GM12873 (cell line): ENCODE results near the gene LRRC7.

Experiments
- TF ChIP-seq, protein P1 (sequence below): IDR thresholded peaks from 2 replicates; pipeline ENCODE4 v1.5.1; 2012; ENCODE audit warnings: low read depth, mild to moderate bottlenecking, moderate library complexity, low read length, control low read depth; ENCODE audit not compliant: insufficient read depth; ENCODE audit errors: missing control alignments

LRRC7 gene

GRCh38 chr1:69587391-69587790 lies 19.7 kb downstream of the LRRC7 start:
- TF ChIP-seq, protein P1, sequence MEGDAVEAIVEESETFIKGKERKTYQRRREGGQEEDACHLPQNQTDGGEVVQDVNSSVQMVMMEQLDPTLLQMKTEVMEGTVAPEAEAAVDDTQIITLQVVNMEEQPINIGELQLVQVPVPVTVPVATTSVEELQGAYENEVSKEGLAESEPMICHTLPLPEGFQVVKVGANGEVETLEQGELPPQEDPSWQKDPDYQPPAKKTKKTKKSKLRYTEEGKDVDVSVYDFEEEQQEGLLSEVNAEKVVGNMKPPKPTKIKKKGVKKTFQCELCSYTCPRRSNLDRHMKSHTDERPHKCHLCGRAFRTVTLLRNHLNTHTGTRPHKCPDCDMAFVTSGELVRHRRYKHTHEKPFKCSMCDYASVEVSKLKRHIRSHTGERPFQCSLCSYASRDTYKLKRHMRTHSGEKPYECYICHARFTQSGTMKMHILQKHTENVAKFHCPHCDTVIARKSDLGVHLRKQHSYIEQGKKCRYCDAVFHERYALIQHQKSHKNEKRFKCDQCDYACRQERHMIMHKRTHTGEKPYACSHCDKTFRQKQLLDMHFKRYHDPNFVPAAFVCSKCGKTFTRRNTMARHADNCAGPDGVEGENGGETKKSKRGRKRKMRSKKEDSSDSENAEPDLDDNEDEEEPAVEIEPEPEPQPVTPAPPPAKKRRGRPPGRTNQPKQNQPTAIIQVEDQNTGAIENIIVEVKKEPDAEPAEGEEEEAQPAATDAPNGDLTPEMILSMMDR: no peak

GRCh38 chr1:69589799-69590198 lies 22.1 kb downstream of the LRRC7 start:
- TF ChIP-seq, protein P1: no peak

- TF ChIP-seq, protein P1: no peak
Observed at GRCh38 chr1:69592341-69592740, 24.6 kb downstream of the LRRC7 start.

DNA sequence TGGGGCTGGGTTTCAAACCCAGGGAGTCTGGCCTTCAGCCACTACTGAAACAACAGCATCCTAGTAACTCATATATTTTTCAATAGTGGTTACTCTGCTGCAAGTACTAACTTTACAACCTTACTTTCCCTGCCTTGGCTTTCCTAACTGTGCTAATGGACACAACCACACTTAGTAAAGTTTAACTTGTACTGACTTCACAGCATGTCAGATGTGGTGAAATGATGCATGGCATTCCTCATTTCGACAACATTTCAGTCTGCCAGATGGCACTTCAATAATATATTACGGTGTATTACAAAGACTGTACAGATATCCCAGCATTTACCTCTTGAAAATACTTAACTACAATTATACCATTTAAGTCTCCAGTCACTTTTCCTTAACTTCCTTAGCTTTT lies 27.8 kb downstream of the LRRC7 start:
- TF ChIP-seq, protein P1: no peak

DNA sequence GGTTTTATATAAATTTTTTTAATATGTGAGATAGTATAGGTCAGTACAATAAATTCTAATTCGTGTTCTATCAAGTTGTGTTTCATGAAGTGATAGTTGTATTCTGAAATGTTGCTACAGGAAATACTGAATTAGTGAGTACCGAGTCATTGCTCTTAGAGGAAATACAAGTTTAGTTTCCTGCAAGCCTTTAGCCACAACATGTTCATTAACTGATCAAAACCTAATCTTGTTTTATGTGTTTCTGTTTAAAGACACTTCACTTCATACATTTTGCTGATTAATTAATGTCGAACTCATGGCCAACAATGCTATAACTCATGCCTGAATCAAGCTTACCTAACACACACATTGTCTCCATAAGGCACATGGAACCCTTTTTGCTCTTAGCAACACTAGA lies 43.6 kb downstream of the LRRC7 start:
- TF ChIP-seq, protein P1: no peak

DNA sequence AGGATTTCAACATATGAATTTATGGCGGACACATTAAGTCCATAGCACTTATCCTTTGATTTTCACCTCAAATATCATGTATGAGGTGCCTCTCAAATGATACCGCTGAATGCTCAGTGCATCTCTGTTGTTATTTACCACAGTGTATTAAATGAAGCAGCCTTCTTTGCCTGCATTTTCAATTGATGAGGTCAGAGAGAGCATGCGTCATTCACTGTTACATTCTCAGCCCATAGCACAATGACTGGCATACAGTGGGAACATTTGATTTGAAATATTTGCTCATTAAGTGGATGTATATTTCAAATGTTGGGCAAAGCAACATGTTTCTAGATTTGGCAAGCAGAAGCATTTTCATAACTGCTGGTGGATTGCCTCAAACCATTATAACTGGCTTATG lies 45.7 kb downstream of the LRRC7 start:
- TF ChIP-seq, protein P1: no peak

DNA sequence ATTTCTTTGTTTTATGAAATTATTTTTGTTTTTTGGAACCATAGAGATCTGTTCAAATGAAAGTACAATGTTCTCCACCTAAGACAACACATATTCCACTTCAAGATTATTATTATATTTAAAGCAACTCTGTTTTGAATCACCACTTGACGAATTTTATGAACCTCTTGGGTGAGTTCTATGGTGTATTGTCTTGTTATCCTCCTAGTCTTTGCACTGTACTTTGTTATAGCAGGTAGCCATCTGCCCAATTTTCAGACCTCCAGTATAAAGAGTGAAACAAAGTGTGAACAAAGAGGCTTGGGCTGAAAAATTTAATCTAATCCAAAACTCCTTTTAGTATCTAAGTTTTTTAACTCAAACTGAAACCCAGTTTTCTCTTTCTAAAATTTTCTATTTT lies 71.0 kb downstream of the LRRC7 start:
- TF ChIP-seq, protein P1: no peak
